Mesenchymal stem cell (in vitro differentiated cells and primary cell): ENCODE data around the gene PFKFB3.
A peak's percentile ranks its signal among the peaks of the same experiment; 100 is the strongest.

Source experiments
- DNase-seq: peaks from one replicate; pipeline ENCODE4 v3.0.0-alpha.2; 2013
- H2AFZ ChIP-seq: one replicate; pipeline ENCODE4 v1.6.1; 2013; ENCODE audit warnings: low read depth, mild to moderate bottlenecking, control low read depth, inconsistent platforms, low read length, moderate library complexity
- H2AK5ac ChIP-seq: 2 replicates; pipeline ENCODE4 v1.6.1; 2013; ENCODE audit warnings: low read length, moderate library complexity, mild to moderate bottlenecking, inconsistent platforms; ENCODE audit not compliant: severe bottlenecking
- H2BK120ac ChIP-seq: one replicate; pipeline ENCODE4 v1.6.1; 2013; ENCODE audit warnings: low read depth, mild to moderate bottlenecking, inconsistent platforms, low read length, moderate library complexity
- H2BK12ac ChIP-seq, 2 experiments: one replicate each; pipeline ENCODE4 v1.6.1; 2013; ENCODE audit warnings: inconsistent platforms in 2 of 2, low read length in 2 of 2, mild to moderate bottlenecking in 2 of 2, moderate library complexity in 2 of 2, control low read depth in 1 of 2
- H2BK15ac ChIP-seq: one replicate; pipeline ENCODE4 v1.6.1; 2013; ENCODE audit warnings: mild to moderate bottlenecking, low read depth, inconsistent platforms; ENCODE audit not compliant: poor library complexity, severe bottlenecking
- H2BK5ac ChIP-seq: 2 replicates; pipeline ENCODE4 v1.6.1; 2013; ENCODE audit warnings: low read depth, mild to moderate bottlenecking, low read length, control low read depth, inconsistent platforms; ENCODE audit not compliant: poor library complexity, severe bottlenecking
- H3K14ac ChIP-seq, 2 experiments: one replicate each; pipeline ENCODE4 v1.6.1; 2013; ENCODE audit warnings: inconsistent platforms in 2 of 2, low read length in 2 of 2, control low read depth in 1 of 2, mild to moderate bottlenecking in 1 of 2, moderate library complexity in 1 of 2
- H3K18ac ChIP-seq, 2 experiments: one replicate each; pipeline ENCODE4 v1.6.1; 2013; ENCODE audit warnings: inconsistent platforms in 2 of 2, low read length in 2 of 2, control low read depth in 1 of 2, low read depth in 1 of 2, mild to moderate bottlenecking in 1 of 2
- H3K23ac ChIP-seq, 2 experiments: one replicate each; pipeline ENCODE4 v1.6.1; 2013; ENCODE audit warnings: inconsistent platforms in 2 of 2, low read length in 2 of 2, mild to moderate bottlenecking in 2 of 2, moderate library complexity in 2 of 2, control low read depth in 1 of 2
- H3K27ac ChIP-seq: 2 replicates; pipeline ENCODE4 v1.5.1; 2013; ENCODE audit warnings: mild to moderate bottlenecking, moderate library complexity, low read length, control low read depth, inconsistent platforms; ENCODE audit not compliant: poor library complexity, severe bottlenecking
- H3K27me3 ChIP-seq, 2 experiments: 2 replicates each; pipeline versions ENCODE4 v1.6.1 to v1.7.0; 2013; ENCODE audit warnings: low read length in 2 of 2, mild to moderate bottlenecking in 2 of 2, moderate library complexity in 2 of 2, control low read depth in 1 of 2, inconsistent platforms in 1 of 2; ENCODE audit not compliant: control insufficient read depth in 1 of 2, insufficient read depth in 1 of 2
- H3K36me3 ChIP-seq, 2 experiments: 2 replicates each; pipeline versions ENCODE4 v1.6.1 to v1.7.0; 2013; ENCODE audit warnings: low read length in 2 of 2, control low read depth in 1 of 2, inconsistent platforms in 1 of 2, low read depth in 1 of 2, mild to moderate bottlenecking in 1 of 2; ENCODE audit not compliant: insufficient read depth in 2 of 2, control insufficient read depth in 1 of 2
- H3K4ac ChIP-seq, 2 experiments: one replicate each; pipeline ENCODE4 v1.6.1; 2013; ENCODE audit warnings: inconsistent platforms in 2 of 2, low read length in 2 of 2, mild to moderate bottlenecking in 2 of 2, moderate library complexity in 2 of 2, control low read depth in 1 of 2, low read depth in 1 of 2
- H3K4me1 ChIP-seq: 2 replicates; pipeline ENCODE4 v1.6.1; 2013; ENCODE audit warnings: low read depth, low read length, control low read depth; ENCODE audit not compliant: control insufficient read depth, insufficient read depth
- H3K4me2 ChIP-seq: 2 replicates; pipeline ENCODE4 v1.6.1; 2013; ENCODE audit warnings: low read length, mild to moderate bottlenecking, inconsistent platforms; ENCODE audit not compliant: poor library complexity, severe bottlenecking
- H3K4me3 ChIP-seq, 2 experiments: 2 replicates each; pipeline versions ENCODE4 v1.5.1 to v1.7.0; 2013; ENCODE audit warnings: low read length in 2 of 2, mild to moderate bottlenecking in 2 of 2, control low read depth in 1 of 2, low read depth in 1 of 2; ENCODE audit not compliant: insufficient read depth in 1 of 2
- H3K79me1 ChIP-seq: replicated peaks from 2 replicates; pipeline ENCODE4 v1.6.1; 2013; ENCODE audit warnings: mild to moderate bottlenecking, control low read depth, low read length, inconsistent platforms; ENCODE audit not compliant: poor library complexity, severe bottlenecking
- H3K9ac ChIP-seq: 2 replicates; pipeline ENCODE4 v1.7.0; 2013; ENCODE audit warnings: mild to moderate bottlenecking, low read length, moderate library complexity
- H3K9me3 ChIP-seq: 2 replicates; pipeline ENCODE4 v1.7.0; 2013; ENCODE audit warnings: mild to moderate bottlenecking, low read length; ENCODE audit not compliant: control insufficient read depth
- H4K8ac ChIP-seq: one replicate; pipeline ENCODE4 v1.6.1; 2013; ENCODE audit warnings: inconsistent platforms, mild to moderate bottlenecking, low read length, moderate library complexity
- H4K91ac ChIP-seq: one replicate; pipeline ENCODE4 v1.6.1; 2013; ENCODE audit warnings: mild to moderate bottlenecking, low read length, inconsistent platforms
- WGBS: methylation state at CpG from one replicate; pipeline ENCODE4 v1.1.7; 2013; ENCODE audit warnings: mixed read lengths; 5-methylcytosine and 5-hydroxymethylcytosine counted together

PFKFB3 gene

DNA sequence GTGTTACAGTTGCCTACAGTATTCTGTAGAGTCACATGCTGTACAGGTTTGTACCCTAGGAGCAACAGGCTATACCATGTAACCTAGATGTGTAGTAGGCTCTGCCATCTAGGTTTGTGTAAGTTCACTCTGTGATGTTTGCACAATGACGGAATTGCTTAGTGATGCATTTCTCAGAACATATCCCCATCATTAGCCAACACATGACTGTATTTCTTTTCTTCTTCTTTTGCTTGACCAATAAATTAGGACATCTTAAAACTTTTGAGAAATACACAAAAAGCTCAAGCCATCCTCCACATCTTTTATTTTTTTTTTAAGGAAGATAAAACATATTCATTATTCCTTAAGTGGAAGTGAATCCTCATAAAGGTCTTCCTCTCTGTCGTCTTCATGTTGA, 5.4 kb upstream of the PFKFB3 start:
- H2BK15ac ChIP-seq, result no peak overlapping the region
- H2BK120ac ChIP-seq, result no peak overlapping the region
- H4K91ac ChIP-seq, result no peak overlapping the region
- H3K79me1 ChIP-seq, result peaks cover 16% of the 10 kb centered on the region
- no peak overlapping the region for H3K9ac ChIP-seq
- no peak for DNase-seq
- H4K8ac ChIP-seq, result no peak overlapping the region
- no peak overlapping the region for H3K14ac ChIP-seq
- no peak overlapping the region for H3K27ac ChIP-seq
- peaks cover 0 to 4% of the 10 kb centered on the region in 2 experiments for H3K27me3 ChIP-seq
- no peak overlapping the region for H2AFZ ChIP-seq
- no peak overlapping the region for H3K4ac ChIP-seq
- H3K36me3 ChIP-seq, result no peaks in the 10 kb centered on the region
- no peak overlapping the region for H2BK5ac ChIP-seq
- H3K23ac ChIP-seq, result no peak overlapping the region
- H2BK12ac ChIP-seq, result no peak overlapping the region
- H3K18ac ChIP-seq, result no peak overlapping the region
- peaks cover 16% of the 10 kb centered on the region for H3K4me1 ChIP-seq
- H3K4me3 ChIP-seq, result no peak overlapping the region
- H3K9me3 ChIP-seq, result no peaks in the 10 kb centered on the region
- H3K4me2 ChIP-seq, result no peak overlapping the region
- H2AK5ac ChIP-seq, result no peak overlapping the region
- WGBS, result 94% methylated on average over 2 of the region's 2 CpGs

DNA sequence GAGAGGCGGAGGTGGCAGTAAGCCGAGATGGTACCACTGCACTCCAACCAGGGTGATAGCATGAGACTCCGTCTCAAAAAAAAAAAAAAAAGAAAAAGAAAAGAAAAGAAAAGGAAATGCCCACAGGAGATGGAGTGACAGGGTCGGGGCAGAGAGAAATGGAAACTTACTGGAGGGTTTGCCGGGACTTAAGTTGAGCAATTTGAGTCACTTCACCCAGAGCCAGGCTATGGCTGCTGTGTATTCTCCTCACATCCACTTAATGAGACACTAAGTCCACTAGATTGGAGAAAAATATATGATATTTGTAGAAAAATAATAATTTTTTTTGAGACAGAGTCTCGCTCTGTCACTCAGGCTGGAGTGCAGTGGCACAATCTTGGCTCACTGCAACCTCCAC, 4.6 kb upstream of the PFKFB3 start:
- H4K8ac ChIP-seq, result no peak overlapping the region
- no peak overlapping the region for H3K4me3 ChIP-seq
- H4K91ac ChIP-seq, result no peak overlapping the region
- H3K36me3 ChIP-seq, result no peaks in the 10 kb centered on the region
- peaks cover 13% of the 10 kb centered on the region for H3K79me1 ChIP-seq
- H2BK15ac ChIP-seq, result no peak overlapping the region
- H3K27me3 ChIP-seq, result peaks cover 0 to 4% of the 10 kb centered on the region in 2 experiments
- no peak overlapping the region for H3K9ac ChIP-seq
- H3K4me1 ChIP-seq, result peaks cover 20% of the 10 kb centered on the region
- H3K9me3 ChIP-seq, result no peaks in the 10 kb centered on the region
- 92% methylated on average over 6 of the region's 6 CpGs for WGBS
- no peak overlapping the region for H3K27ac ChIP-seq
- H2BK12ac ChIP-seq, result no peak overlapping the region
- no peak overlapping the region for H3K23ac ChIP-seq
- no peak overlapping the region for H3K14ac ChIP-seq
- no peak overlapping the region for H2BK5ac ChIP-seq
- H2BK120ac ChIP-seq, result no peak overlapping the region
- no peak overlapping the region for H3K18ac ChIP-seq
- no peak for DNase-seq
- no peak overlapping the region for H2AFZ ChIP-seq
- H2AK5ac ChIP-seq, result no peak overlapping the region
- H3K4me2 ChIP-seq, result no peak overlapping the region
- no peak overlapping the region for H3K4ac ChIP-seq

DNA sequence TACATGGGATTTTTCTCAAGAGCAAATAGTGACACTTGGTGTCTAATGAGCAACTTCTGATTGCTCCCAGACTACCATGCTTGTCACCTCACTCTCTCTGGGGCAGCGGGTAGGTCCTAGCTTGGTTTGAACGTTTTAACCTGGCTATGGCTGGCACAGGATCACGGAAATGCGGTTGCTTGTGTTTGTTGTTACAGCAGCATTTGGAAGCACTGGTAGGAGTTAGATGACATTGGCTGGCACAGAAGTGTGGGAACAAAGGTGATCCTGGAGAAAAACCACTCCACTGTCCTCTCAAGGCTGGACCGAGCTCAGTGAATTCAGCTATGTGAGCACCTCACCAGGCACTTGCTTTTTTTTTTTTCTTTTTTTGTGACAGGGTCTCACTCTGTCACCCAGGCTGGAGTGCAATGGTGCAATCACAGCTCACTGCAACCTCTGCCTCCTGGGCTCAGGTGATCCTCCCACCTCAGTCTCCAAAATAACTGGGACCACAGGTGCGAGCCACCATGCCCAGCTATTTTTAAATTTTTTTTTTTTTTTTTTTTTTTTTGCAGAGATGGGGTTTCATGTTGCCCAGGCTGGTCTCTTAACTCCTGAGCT, 3.5 kb upstream of the PFKFB3 start:
- peaks cover 24% of the 10 kb centered on the region for H3K4me1 ChIP-seq
- H3K4me3 ChIP-seq, result no peak overlapping the region
- no peaks in the 10 kb centered on the region for H3K9me3 ChIP-seq
- WGBS, result 93% methylated on average over 5 of the region's 6 CpGs
- no peaks in the 10 kb centered on the region for H3K36me3 ChIP-seq
- H2AK5ac ChIP-seq, result no peak overlapping the region
- no peak overlapping the region for H3K27ac ChIP-seq
- H3K9ac ChIP-seq, result no peak overlapping the region
- H2BK15ac ChIP-seq, result no peak overlapping the region
- no peak overlapping the region for H3K18ac ChIP-seq
- no peak overlapping the region for H3K14ac ChIP-seq
- H2AFZ ChIP-seq, result no peak overlapping the region
- no peak overlapping the region for H3K4me2 ChIP-seq
- DNase-seq, result no peak
- no peak overlapping the region for H2BK5ac ChIP-seq
- no peak overlapping the region for H2BK120ac ChIP-seq
- H4K8ac ChIP-seq, result no peak overlapping the region
- H4K91ac ChIP-seq, result no peak overlapping the region
- H2BK12ac ChIP-seq, result no peak overlapping the region
- peaks cover 11% of the 10 kb centered on the region for H3K79me1 ChIP-seq
- peaks cover 0 to 4% of the 10 kb centered on the region in 2 experiments for H3K27me3 ChIP-seq
- H3K4ac ChIP-seq, result no peak overlapping the region
- H3K23ac ChIP-seq, result no peak overlapping the region

DNA sequence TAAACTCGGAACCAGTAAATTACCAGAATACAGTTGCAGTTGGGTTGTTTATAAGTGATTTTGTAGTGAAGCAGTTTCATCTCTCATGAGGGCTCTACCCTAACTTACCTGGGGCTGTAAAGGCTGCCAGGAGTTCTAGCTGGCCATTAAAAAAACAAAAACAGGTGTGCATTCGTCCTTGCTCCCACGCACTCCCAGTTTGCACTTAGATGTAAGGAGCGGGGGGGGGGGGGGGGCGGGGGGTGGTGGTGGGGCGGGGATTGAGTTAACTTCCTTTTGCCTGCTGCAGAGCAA, 2.3 kb upstream of the PFKFB3 start:
- Histone ChIP-seq H3K14ac (no peak overlapping the region), H3K9ac (no peak overlapping the region), H2BK15ac (no peak overlapping the region), H3K27ac (no peak overlapping the region), H2BK120ac (no peak overlapping the region), H3K18ac (no peak overlapping the region), H4K91ac (no peak overlapping the region), H2AFZ (no peak overlapping the region), H3K27me3 (peaks cover 0 to 4% of the 10 kb centered on the region in 2 experiments), H2BK12ac (no peak overlapping the region), H3K9me3 (no peaks in the 10 kb centered on the region), H3K4me2 (peak overlapping the region; percentile 83), H4K8ac (no peak overlapping the region), H3K4me1 (peaks cover 28% of the 10 kb centered on the region), H3K36me3 (no peaks in the 10 kb centered on the region), H2AK5ac (no peak overlapping the region), H2BK5ac (no peak overlapping the region), H3K4ac (no peak overlapping the region), H3K4me3 (peak overlapping the region in 1 of 2 experiments; percentile 68), H3K79me1 (peaks cover 9% of the 10 kb centered on the region), H3K23ac (no peak overlapping the region)
- 44% methylated on average over 2 of the region's 6 CpGs for WGBS
- no peak for DNase-seq
